ENCODE data around the gene SGTA. TPM values are rescaled to one million over a fixed set of nuclear protein-coding genes. Genes with fewer than 3 reads are reported as not detected.

The SGTA gene
- total RNA-seq, 1 experiment from 2014 or later: 103 TPM

DNA sequence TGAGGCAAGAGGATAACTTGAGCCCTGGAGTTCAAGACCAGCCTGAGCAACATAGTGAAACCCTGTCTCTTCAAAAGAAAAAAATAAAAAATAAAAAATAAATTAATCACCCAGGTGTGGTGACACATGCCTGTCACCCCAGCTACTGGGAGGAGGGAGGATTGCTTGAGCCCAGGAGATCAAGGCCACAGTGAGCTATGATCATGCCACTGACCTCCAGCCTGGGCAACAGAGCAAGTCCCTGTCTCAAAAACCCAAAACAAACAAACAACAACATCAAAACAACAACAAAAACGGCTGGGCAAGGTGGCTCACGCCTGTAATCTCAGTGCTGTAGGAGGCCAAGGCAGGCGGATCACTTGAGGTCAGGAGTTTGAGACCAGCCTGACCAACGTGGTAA, 39.0 kb downstream of the SGTA start:
- no peaks in the 10 kb centered on the region; the same call in 1 of the 2 replicates for H3K27me3 ChIP-seq (ENCODE audit: control insufficient read depth, insufficient read depth, low read length)
- no peak overlapping the region for H3K4me3 ChIP-seq (ENCODE audit: insufficient read depth, low read depth, low read length)
- no peak for DNase-seq

DNA sequence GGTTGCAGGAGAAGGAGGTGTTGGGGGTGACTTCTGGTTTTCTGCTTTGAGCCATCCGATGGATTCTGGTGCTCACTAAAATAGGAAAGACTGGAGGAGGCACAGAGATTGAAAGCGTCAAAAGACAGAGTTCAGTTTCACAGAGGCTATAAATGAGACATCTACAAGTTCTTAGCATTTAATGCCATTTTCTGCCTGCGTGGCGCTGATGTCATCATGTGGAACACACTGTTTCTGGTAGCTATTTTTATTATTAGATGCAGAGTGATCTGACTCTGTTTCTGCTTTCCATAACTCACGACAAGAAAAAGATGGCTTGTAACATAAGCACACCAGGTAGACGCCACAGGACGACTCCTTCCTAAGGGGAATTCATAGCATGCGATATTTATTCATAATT, 40.0 kb downstream of the SGTA start:
- Histone ChIP-seq H3K36me3 (replicated peaks; ENCODE audit: control insufficient read depth, insufficient read depth, low read length) (no peaks in the 10 kb centered on the region), H3K27me3 (ENCODE audit: control insufficient read depth, insufficient read depth, low read length) (no peaks in the 10 kb centered on the region; the same call in 1 of the 2 replicates), H3K4me3 (ENCODE audit: insufficient read depth, low read depth, low read length) (no peak overlapping the region)
- DNase-seq: no peak

More for the DNA sequence above, 39.0 kb downstream of the SGTA start:
- no peaks in the 10 kb centered on the region for H3K36me3 ChIP-seq (replicated peaks; ENCODE audit: control insufficient read depth, insufficient read depth, low read length)

DNA sequence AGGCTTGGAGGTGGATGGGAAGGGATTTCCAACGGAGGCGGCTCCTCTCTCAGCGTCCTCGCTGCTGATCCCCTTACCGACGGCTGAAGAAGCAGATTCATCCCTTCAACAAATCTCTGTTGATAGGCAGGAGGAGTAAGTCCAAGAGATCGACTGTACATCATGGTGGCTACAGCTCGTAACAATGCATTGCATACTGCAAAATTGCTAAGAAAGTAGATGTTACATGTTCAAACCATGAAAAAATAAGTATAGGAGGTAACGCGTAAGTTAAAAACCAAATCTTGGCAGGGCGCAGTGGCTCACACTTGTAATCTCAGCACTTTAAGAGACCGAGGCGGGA, 42.8 kb downstream of the SGTA start:
- peaks cover 9% of the 10 kb centered on the region for H3K36me3 ChIP-seq (replicated peaks; ENCODE audit: control insufficient read depth, insufficient read depth, low read length)
- no peak for DNase-seq
- H3K4me3 ChIP-seq (ENCODE audit: insufficient read depth, low read depth, low read length): no peak overlapping the region
- no peaks in the 10 kb centered on the region; the same call in 1 of the 2 replicates for H3K27me3 ChIP-seq (ENCODE audit: control insufficient read depth, insufficient read depth, low read length)

GRCh38 chr19:2739602-2740313, 43.3 kb downstream of the SGTA start, which contains the start of gene SLC39A3:
Gene SLC39A3 (minus strand): TSS chr19:2740017. CDS start chr19:2737257, 2,760 bp downstream.
- Histone ChIP-seq H3K27me3 (ENCODE audit: control insufficient read depth, insufficient read depth, low read length) (no peaks in the 10 kb centered on the region; the same call in 1 of the 2 replicates), H3K4me3 (ENCODE audit: insufficient read depth, low read depth, low read length) (peak within 1 kb of the TSS; percentile 91), H3K36me3 (replicated peaks; ENCODE audit: control insufficient read depth, insufficient read depth, low read length) (peaks cover 9% of the 10 kb centered on the region)
- DNase-seq: peak; percentile 100

DNA sequence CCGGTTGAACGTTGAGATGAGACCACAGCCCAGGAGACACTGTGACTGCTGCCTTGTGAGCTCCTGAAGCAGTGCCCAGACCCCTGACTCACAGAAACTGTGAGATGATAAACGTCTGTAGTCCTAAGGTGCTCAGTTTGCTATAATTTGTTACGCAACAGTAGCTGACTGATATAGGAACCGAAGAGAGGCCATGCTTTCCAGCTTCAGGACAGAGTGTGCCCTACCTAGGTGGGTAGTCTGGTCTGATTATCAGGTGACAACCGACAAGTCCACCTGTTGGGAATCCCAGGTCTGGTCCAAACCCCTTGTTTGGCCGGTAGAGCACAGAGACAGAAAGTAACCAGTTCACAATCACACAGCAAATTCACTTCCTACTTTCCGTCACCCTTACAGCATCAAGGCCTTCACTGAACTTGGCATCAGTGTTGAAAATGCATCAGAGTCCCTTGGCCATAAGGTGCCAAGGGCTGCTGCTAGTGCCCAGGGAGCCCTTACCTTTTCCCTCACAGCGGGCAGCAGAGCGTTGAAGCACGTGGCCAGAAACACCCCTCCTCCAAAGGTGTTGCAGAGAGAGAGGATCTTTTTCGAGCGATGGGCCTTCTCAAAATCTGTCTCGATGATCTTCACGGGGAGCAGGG, 46.4 kb downstream of the SGTA start:
- no peak for DNase-seq
- no peaks in the 10 kb centered on the region; the same call in 1 of the 2 replicates for H3K27me3 ChIP-seq (ENCODE audit: control insufficient read depth, insufficient read depth, low read length)
- no peak overlapping the region for H3K4me3 ChIP-seq (ENCODE audit: insufficient read depth, low read depth, low read length)
- H3K36me3 ChIP-seq (replicated peaks; ENCODE audit: control insufficient read depth, insufficient read depth, low read length): peaks cover 10% of the 10 kb centered on the region

DNA sequence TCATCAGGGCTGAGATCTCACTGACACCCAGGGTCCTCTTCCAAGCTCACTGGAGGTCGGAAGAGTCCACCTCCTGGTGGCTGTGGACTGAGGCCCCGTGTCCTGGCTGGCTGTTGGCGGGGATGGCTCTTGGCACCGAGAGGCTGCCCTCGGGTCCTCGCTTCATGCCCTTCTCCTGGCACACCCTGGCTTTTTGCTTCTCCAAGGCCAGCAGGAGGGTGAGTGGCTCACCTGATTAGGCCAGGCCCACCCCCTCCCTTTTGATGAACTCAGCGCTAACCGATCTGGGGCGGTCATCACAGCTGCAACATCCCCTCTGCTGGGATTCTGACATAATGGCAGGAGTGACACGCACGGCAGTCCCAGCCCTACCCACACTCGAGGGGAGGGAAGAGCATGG, 47.7 kb downstream of the SGTA start:
- peaks cover 10% of the 10 kb centered on the region for H3K36me3 ChIP-seq (replicated peaks; ENCODE audit: control insufficient read depth, insufficient read depth, low read length)
- H3K4me3 ChIP-seq (ENCODE audit: insufficient read depth, low read depth, low read length): no peak overlapping the region
- no peak for DNase-seq
- H3K27me3 ChIP-seq (ENCODE audit: control insufficient read depth, insufficient read depth, low read length): no peaks in the 10 kb centered on the region

- no peak for DNase-seq
- Histone ChIP-seq H3K4me3 (ENCODE audit: insufficient read depth, low read depth, low read length) (no peak overlapping the region), H3K27me3 (ENCODE audit: control insufficient read depth, insufficient read depth, low read length) (no peaks in the 10 kb centered on the region), H3K36me3 (replicated peaks; ENCODE audit: control insufficient read depth, insufficient read depth, low read length) (peaks cover 10% of the 10 kb centered on the region)
Measured at GRCh38 chr19:2734589-2735288, 48.3 kb downstream of the SGTA start.

GRCh38 chr19:2733930-2734588, 49.0 kb downstream of the SGTA start:
- no peak overlapping the region for H3K4me3 ChIP-seq (ENCODE audit: insufficient read depth, low read depth, low read length)
- DNase-seq: peak; percentile 34
- H3K27me3 ChIP-seq (ENCODE audit: control insufficient read depth, insufficient read depth, low read length): no peaks in the 10 kb centered on the region
- peaks cover 10% of the 10 kb centered on the region for H3K36me3 ChIP-seq (replicated peaks; ENCODE audit: control insufficient read depth, insufficient read depth, low read length)

DNA sequence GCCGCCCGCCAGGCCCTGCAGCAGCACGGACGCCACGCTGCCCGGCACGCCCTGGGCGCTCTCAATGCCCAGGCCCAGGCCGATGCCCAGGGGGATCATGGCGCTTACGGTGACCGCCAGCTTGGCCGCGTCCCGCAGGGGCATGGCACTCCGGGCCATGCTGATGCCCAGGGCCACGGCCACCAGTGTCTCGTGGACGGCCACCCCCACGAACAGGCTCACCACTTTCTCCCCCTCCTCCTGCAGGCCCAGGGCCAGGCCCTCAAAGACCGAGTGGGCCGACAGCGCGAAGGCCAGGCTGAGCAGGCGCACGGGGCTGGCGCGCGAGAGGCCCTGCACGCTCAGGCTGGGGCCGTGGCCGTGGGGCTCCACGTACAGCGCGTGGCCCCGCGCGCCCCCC, 50.2 kb downstream of the SGTA start:
- Histone ChIP-seq H3K27me3 (ENCODE audit: control insufficient read depth, insufficient read depth, low read length) (no peaks in the 10 kb centered on the region), H3K36me3 (replicated peaks; ENCODE audit: control insufficient read depth, insufficient read depth, low read length) (peaks cover 10% of the 10 kb centered on the region), H3K4me3 (ENCODE audit: insufficient read depth, low read depth, low read length) (no peak overlapping the region)

DNA sequence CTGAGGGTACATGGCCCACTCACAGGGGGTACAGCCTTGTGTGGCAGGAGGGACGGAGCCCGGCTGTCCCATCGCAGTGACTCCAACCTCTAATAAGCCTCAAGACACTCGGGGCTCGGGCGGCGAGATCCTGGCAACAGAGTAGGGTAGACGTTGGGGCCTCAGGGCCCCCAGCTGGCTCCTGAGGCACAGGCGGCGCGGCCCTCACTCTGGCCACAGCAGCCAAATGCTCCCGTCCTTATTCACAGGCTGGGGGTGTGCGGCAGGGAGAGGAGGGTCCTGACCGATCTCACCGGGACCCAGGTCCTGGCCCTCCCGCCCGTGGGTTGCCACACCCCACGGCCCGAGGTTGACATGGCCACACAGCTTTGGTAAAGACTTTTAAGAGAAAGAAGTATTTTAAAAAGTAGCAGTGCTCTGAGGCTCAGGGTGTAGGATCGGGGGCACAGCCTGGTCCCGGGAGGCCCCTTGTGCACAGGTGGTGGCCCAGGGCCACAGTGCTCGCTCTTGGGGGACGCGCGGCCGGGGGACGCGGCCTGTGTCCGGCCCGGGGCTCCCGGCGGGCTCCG, 50.8 kb downstream of the SGTA start:
- no peak overlapping the region for H3K4me3 ChIP-seq (ENCODE audit: insufficient read depth, low read depth, low read length)
- no peaks in the 10 kb centered on the region for H3K27me3 ChIP-seq (ENCODE audit: control insufficient read depth, insufficient read depth, low read length)
- DNase-seq: peak; percentile 50
- H3K36me3 ChIP-seq (replicated peaks; ENCODE audit: control insufficient read depth, insufficient read depth, low read length): peaks cover 10% of the 10 kb centered on the region

More for the DNA sequence above, 50.2 kb downstream of the SGTA start:
- peak; percentile 42 for DNase-seq

DNA sequence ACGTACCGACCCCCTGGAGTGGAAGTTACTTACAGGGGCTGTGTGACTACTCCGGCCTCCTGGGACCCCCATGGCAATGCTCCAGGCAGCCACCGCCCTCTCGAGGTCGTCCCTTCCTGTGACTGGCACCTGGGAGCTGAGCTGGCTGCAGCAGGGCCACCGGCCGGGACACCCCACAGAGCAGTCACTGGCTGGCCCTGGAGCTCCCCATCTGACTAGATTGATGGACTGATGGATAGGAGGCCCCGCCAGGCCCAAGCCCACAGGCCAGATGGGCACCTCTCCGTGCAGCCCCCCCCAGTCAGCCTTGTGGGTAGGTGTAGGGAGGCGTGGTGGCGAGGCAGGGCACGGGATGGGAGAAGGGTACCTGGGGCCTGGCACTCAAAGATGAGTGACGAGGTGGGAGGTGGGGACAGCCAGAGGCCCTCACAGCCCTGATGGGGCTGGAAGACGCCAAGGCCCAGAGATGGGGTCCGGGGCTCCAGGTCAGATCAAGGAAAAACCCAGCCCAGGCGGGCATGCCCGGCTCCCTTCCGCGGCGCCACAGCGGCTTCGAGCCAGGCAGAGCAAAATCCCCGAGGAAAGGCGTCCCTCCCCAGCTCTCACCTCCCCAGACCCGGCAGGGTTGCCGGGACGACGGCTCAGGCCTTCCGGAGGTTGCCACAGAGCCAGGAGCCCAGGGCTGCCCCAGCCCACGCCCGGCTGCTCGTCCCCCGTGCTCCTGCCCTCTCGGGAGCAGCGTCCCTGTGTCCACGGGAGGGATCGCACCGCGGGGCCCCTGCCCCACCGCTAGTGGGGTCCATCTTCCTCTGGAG, 51.7 kb downstream of the SGTA start:
- H3K36me3 ChIP-seq (replicated peaks; ENCODE audit: control insufficient read depth, insufficient read depth, low read length): peaks cover 6% of the 10 kb centered on the region
- H3K4me3 ChIP-seq (ENCODE audit: insufficient read depth, low read depth, low read length): no peak overlapping the region
- peak; percentile 71 for DNase-seq
- no peaks in the 10 kb centered on the region for H3K27me3 ChIP-seq (ENCODE audit: control insufficient read depth, insufficient read depth, low read length)

DNA sequence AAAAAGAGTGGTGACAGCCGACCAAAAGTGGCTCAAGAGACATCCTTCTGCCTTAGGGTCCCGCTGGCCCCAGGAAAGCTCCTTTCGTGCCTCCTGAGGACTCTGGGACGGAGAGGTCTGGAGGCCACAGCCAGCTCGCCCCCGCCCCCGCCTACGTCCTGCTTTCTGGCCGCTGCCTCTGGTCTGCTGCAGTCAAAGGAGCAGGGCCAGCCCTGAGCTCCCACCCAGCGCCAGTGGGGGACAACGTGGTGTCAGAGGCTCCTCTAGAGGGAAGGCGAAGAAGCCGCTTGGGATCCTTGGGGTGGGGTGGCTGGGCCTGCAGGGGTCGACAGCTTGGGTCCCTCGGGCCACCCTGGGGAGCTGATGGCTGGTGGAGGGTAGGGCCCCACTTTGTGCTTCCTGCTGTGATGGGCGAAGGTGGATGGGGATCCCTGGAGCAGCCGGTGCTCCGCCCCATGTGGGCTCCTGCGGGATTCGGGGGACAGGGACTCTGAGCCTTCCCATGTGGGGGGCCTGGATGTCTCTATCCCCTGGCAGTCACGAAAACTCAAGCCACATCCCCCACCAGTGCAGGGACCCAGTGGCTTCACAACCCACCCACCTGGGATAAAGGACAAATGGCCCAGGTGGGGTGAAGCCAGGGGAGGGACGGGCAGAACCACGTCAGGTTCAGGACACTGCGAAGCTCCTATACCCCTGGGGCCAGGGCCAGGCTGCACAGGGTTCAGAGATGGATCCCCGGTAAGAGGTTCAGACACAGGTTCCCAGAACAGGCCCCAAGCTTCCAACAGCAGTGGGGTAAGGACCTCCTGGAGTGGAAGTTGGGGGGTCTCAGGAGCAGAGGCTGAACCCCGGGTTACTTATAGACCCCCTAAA, 52.9 kb downstream of the SGTA start:
- H3K4me3 ChIP-seq (ENCODE audit: insufficient read depth, low read depth, low read length): no peak overlapping the region
- H3K36me3 ChIP-seq (replicated peaks; ENCODE audit: control insufficient read depth, insufficient read depth, low read length): peaks cover 2% of the 10 kb centered on the region
- peak; percentile 67 for DNase-seq
- no peaks in the 10 kb centered on the region for H3K27me3 ChIP-seq (ENCODE audit: control insufficient read depth, insufficient read depth, low read length)

Data from H7 (cell line).